A204.1 (cell line): ENCODE measurements around the gene KLHL5.
"Not testable (repeated sequence)": the region's sequence is repeated elsewhere in the genome, so short reads cannot be mapped to it uniquely, and the experiment has no call there.

ENCODE experiments used
- FAIRE-seq: peaks from 2 replicates; lab custom pipeline; 2012; peaks lifted over from hg19 to GRCh38; lab: Jason Lieb, UNC

KLHL5 gene

GRCh38 chr4:39062094-39062769, at the start of gene KLHL5:
TSS of gene KLHL5 (plus strand) at chr4:39062232. CDS start at chr4:39062653, 421 bp downstream.
- no peak for FAIRE-seq

GRCh38 chr4:39014028-39014427, 48.0 kb upstream of the KLHL5 start:
- no peak for FAIRE-seq

GRCh38 chr4:39020130-39020529, 41.9 kb upstream of the KLHL5 start:
- FAIRE-seq, result no peak

GRCh38 chr4:39021631-39022030, 40.4 kb upstream of the KLHL5 start:
- no peak for FAIRE-seq

- no peak for FAIRE-seq
These were observed 39.8 kb upstream of the KLHL5 start for GRCh38 chr4:39022241-39022640.

- FAIRE-seq, result no peak
These were observed 39.0 kb upstream of the KLHL5 start for GRCh38 chr4:39023059-39023458.

- FAIRE-seq, result no peak
These were observed 37.6 kb upstream of the KLHL5 start for GRCh38 chr4:39024311-39024865.

- no peak for FAIRE-seq
These were observed 36.4 kb upstream of the KLHL5 start for GRCh38 chr4:39025552-39026085.

GRCh38 chr4:39026096-39026495, 35.9 kb upstream of the KLHL5 start:
- FAIRE-seq, result no peak

- FAIRE-seq, result no peak
These were observed 32.0 kb upstream of the KLHL5 start for GRCh38 chr4:39029752-39030694.

GRCh38 chr4:39030725-39031124, 31.3 kb upstream of the KLHL5 start:
- no peak for FAIRE-seq

GRCh38 chr4:39031590-39032020, 30.4 kb upstream of the KLHL5 start:
- not testable (repeated sequence) for FAIRE-seq

GRCh38 chr4:39032218-39033085, 29.6 kb upstream of the KLHL5 start, which contains the start of gene TMEM156:
TSS of gene TMEM156 (minus strand) at chr4:39032409. CDS start at chr4:39032313, 96 bp downstream.
- FAIRE-seq, result no peak

GRCh38 chr4:39036172-39036571, 25.9 kb upstream of the KLHL5 start:
- no peak for FAIRE-seq

GRCh38 chr4:39037491-39037825, 24.6 kb upstream of the KLHL5 start:
- no peak for FAIRE-seq

- FAIRE-seq, result no peak
These were observed 24.1 kb upstream of the KLHL5 start for GRCh38 chr4:39037941-39038340.

- FAIRE-seq, result no peak
These were observed 22.9 kb upstream of the KLHL5 start for GRCh38 chr4:39039108-39039507.

- no peak for FAIRE-seq
These were observed 19.7 kb upstream of the KLHL5 start for GRCh38 chr4:39042366-39042765.

- FAIRE-seq, result no peak
These were observed 18.8 kb upstream of the KLHL5 start for GRCh38 chr4:39043058-39043860.

- FAIRE-seq, result no peak
These were observed 18.1 kb upstream of the KLHL5 start for GRCh38 chr4:39043861-39044363.
